Esophagus squamous epithelium (tissue), 4 donors: ENCODE data around the gene RHO.

Experiments
- POLR2A ChIP-seq, 4 donors: fragments of 450-650 bp; IDR thresholded peaks; one replicate each; pipeline ENCODE4 v1.6.1; 2017; ENCODE audit warnings: antibody characterized with exemption in 4 of 4, mild to moderate bottlenecking in 4 of 4, moderate library complexity in 3 of 4
- TF ChIP-seq, protein P1 (sequence below), 6 experiments: fragments of 450-650 bp in 4 of 6; fragments of 200-600 bp in 2 of 6; sonication (generic) in 2 of 6; IDR thresholded peaks; one replicate each; pipeline ENCODE4 v1.5.1; 2016 to 2019; ENCODE audit warnings: antibody characterized with exemption in 6 of 6, mild to moderate bottlenecking in 4 of 6, moderate library complexity in 4 of 6

DNA sequence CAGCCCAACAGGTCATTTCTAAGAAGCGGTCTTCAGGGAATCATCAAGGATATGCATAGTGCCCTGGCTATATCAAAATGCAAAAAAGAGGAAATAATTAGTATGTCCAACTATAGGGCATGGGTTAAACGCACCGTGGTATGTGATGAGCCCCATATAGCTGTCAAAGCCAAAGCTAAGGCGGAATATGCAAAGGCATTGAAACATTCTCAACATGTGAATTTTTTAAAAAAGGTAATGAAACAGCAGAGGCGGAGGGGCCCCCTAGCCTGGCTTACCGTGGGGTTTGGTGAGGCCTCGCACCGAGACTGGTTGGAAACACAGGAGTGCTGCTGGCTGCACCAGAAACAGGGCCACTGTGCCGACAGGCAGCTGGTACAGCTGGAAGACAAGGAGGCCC is 54.9 kb downstream of the RHO start:
- TF ChIP-seq, protein P1, sequence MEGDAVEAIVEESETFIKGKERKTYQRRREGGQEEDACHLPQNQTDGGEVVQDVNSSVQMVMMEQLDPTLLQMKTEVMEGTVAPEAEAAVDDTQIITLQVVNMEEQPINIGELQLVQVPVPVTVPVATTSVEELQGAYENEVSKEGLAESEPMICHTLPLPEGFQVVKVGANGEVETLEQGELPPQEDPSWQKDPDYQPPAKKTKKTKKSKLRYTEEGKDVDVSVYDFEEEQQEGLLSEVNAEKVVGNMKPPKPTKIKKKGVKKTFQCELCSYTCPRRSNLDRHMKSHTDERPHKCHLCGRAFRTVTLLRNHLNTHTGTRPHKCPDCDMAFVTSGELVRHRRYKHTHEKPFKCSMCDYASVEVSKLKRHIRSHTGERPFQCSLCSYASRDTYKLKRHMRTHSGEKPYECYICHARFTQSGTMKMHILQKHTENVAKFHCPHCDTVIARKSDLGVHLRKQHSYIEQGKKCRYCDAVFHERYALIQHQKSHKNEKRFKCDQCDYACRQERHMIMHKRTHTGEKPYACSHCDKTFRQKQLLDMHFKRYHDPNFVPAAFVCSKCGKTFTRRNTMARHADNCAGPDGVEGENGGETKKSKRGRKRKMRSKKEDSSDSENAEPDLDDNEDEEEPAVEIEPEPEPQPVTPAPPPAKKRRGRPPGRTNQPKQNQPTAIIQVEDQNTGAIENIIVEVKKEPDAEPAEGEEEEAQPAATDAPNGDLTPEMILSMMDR (IDR thresholded peaks at IDR 0.05), result no peak
- no peak for TF ChIP-seq POLR2A (IDR thresholded peaks at IDR 0.05)
